Measurements from ENCODE around the gene RALBP1.
A peak's percentile ranks its signal among the peaks of the same experiment; 100 is the strongest.

Gene RALBP1

GRCh38 chr18:9552616-9553015 is 77.3 kb downstream of the RALBP1 start:
- DNase-seq = no peak

DNA sequence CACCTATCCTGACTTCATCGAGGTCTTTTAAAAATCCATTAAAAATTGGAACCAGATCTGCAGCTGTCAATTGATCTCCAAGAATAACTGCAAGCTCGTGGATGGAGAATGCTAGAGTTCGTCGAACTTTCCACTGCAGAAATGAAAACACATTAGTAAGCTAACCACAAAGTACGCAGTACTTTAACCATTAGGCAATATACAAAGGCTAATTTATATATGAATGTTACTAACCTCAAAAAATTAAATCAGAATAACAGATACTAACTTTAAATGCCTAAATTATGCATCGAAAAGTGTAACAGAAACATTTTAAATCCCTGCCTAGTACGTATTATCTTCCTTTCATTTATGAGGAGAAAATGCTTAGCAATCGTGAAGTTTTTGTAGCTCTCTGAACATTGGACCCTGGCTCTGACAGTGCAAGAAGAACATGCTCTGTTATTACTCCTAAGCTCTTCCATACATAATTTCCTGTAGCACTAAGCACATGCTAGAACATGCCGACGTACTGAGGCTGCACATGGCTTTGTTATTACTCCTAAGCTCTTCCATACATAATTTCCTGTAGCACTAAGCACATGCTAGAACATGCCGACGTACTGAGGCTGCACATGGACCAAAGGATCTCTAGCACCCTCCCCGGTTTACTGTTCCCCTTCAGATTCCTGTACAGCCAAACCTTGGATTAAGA is 82.1 kb downstream of the RALBP1 start:
- no peak for DNase-seq

- DNase-seq = no peak
Observed at GRCh38 chr18:9558387-9559064, 83.2 kb downstream of the RALBP1 start.

DNA sequence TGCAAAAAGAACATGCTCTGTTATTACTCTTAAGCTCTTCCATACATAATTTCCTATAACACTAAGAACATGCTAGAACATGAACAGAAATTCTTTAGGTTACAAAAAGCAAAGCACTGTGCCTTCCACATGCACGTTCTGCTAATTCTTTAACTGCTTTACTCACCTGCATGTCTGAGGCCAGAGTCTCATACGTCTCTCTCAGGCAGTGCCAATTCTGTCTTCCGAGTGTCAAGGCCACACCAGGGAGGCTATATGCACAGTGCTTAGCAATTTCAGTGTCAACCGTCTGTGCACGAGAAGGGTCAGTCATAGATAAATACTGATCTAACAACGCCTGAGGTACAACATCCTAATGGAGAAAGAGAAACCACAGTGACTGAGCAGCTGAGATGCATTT is 83.9 kb downstream of the RALBP1 start:
- DNase-seq = no peak

GRCh38 chr18:9561759-9562158 is 86.4 kb downstream of the RALBP1 start:
- no peak for DNase-seq

- no peak for DNase-seq
Observed at GRCh38 chr18:9562584-9562983, 87.3 kb downstream of the RALBP1 start.

GRCh38 chr18:9563331-9563730 is 88.0 kb downstream of the RALBP1 start:
- no peak for DNase-seq

DNA sequence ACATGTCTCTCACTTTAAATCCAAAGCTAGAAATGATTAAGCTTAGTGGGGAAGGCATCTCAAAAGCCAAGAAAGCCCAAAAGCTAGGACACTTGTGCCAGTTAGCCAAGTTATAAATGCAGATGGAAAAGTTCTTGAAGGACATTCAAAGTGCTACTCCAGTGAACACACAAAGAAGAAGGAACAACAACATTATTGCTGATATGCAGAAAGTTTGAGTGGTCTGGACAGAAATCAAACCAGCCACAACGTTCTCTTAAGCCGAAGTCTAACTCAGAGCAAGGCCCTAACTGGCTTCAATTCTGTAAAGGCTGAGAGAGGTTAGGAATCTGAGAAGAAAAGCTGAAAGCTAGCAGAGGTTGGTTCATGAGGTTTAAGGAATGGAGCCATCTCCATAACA is 90.1 kb downstream of the RALBP1 start:
- no peak for DNase-seq

DNA sequence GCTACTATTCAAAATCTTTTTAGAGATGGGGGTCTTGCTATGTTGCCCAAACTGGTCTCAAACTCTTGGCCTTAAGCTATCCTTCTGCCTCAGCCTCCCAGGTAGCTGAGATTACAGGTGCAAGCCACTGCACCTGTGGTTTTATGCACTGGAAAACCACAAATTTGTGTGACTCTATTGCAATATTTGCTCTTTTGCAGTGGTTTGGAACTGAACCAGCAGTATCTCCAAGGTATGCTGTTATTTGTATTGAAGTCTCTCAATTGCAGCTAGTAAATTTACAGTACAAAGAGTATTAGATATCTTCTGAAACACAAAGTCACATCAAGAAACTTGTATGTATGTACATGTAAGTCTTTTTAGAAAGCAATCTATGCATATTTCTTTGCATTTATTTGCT is 92.9 kb downstream of the RALBP1 start:
- DNase-seq = no peak

DNA sequence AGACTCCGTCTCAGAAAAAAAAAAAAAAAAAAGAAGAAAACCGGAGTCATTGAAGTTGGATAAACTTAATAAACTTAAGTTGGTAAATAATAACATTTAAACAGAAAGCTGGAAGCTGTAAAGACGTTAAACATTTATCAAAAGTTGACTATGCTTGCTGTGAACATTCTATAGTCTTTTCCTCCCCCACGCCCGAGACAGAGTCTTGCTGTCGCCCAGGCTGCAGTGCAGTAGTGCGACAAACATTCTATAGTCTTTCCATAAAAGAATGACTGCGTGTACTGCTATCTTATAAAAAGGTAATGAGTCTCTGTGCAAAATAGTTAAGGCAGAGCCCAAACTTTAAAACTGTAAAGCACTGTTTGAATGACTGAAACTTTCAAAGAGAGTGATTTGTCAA is 93.9 kb downstream of the RALBP1 start:
- DNase-seq = no peak

GRCh38 chr18:9570255-9570654 is 94.9 kb downstream of the RALBP1 start:
- no peak for DNase-seq

DNA sequence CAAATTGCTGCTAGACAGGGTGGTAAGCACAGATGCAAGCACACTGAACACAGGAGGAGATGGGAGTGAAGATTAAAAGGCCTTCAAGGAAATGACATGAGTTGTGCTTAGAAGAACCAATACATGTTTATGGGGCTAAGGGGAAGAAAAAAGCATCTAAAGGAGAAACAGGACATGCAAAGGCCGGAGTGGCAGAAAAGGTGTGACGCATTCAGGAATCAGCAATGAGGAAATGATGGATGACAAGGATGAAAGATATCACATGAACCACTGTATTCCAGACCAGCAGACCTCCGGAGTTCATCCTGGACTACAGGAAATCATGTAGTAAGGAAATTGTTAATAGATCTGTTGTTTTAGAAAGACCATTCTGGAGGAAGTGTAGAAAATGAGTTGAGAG is 96.2 kb downstream of the RALBP1 start:
- no peak for DNase-seq

- no peak for DNase-seq
Observed at GRCh38 chr18:9574473-9575115, 99.3 kb downstream of the RALBP1 start.

DNA sequence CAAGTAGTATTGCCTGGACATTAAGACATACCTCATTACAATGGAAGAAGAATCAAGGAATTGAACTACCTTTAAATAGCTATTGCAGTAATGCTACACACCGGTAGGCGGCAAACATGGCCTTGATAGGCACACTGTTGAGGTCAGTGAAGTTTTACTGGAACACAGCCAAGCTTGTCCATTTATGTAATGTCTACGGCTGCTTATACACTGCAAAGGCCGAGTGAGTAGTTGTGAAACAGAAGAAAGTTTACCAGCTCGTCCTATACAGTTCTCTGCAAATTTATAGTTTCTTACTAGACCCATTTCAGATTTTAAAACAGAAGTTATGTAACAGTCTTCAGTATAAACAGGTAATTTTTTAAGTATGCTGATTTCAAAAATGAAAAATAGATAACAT is 100.2 kb downstream of the RALBP1 start:
- peak; percentile 79 for DNase-seq

- DNase-seq = no peak
Observed at GRCh38 chr18:9577361-9577760, 102.0 kb downstream of the RALBP1 start.

- DNase-seq = no peak
Observed at GRCh38 chr18:9578306-9578705, 103.0 kb downstream of the RALBP1 start.

DNA sequence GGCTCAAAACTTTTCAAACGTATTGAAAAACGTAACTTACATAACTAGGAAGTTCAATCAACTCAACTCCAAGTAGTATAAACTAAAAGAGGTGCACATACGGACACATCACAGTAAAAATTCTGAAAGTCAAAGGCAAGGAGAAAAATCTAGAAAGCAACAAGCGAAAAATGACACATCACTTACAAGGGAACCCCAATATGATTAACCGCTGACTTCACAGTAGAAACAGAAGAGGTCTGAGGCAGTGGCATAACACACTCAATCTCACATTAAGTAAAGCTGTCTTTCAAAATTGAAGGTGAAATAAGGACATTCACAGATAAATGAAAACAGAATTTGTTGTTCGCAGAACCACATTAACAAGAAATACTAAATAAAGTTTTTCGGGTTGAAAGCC is 106.4 kb downstream of the RALBP1 start:
- DNase-seq = no peak

DNA sequence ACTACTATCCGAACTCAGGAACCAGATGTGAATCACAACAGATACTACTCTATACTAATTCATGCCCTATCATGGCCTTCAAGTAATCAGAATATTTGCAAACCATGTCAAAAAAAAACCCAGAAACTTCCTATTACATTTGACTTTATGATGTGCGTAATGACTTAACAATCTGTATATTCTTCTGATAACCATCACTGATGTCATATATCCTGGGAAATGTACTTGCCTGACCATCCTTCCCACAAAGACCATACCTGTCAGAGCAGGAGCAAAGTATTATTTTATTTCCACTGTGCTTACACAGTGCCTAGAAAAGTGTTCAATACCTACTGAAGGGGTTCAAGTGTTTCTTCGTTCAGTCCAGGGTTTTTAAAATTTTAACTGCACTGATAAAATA is 111.5 kb downstream of the RALBP1 start:
- DNase-seq = no peak

Data from SHP77 treated with DMSO at 0.1 percent for 48 hours (cell line).